Epithelial cell of esophagus (primary cell): Measurements from ENCODE around the gene SMAD7.

Experiments
- DNase-seq: peaks from one replicate; pipeline ENCODE4 v3.0.0; 2010; ENCODE audit warnings: low read depth
- H3K4me3 ChIP-seq: 2 replicates; pipeline ENCODE4 v1.5.1; 2011; ENCODE audit warnings: mild to moderate bottlenecking, low read length, control low read depth
- TF ChIP-seq, protein P1 (sequence below): IDR thresholded peaks from 2 replicates; pipeline ENCODE4 v1.5.1; 2011; ENCODE audit warnings: low read depth, mild to moderate bottlenecking, low read length, control low read depth, inconsistent platforms; ENCODE audit not compliant: insufficient read depth; ENCODE audit errors: missing control alignments

SMAD7 gene

DNA sequence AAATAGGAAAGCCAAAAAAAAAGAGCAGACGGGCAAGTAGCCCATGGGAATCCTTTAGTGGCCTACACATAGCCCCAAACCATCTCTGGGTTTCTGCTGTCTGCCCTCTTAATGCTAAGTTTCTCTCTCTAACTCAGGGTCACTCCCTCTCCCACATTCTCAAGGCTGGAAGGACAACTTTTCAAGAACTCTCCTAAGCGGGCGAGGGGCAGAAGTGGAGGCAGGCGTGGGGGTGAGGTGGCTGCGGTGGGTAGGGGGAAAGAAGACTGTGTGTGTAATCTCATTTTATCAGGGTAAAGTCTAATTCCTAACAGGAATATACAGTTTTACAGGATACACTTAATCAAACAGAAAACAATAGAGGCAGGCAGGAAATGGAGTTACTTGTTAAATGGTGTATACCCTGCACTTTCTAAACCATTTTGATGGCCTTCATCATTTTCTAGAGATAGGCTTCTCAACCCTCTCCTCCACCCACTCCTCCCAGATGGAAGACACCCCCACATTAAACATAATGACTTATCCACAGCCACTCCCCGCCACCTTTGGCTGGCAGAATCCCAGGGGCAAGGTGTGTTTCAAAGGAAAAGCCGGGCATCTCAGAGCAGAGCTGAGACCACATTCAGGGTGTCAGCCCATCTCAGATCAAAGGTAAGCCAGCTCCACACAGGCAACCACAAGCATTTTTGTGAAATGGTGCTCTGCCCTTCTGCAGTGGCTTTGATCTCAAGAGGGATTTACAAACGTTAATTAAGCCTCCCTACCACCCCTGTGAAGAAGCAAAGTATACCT, 6.8 kb downstream of the SMAD7 start:
- TF ChIP-seq, protein P1, sequence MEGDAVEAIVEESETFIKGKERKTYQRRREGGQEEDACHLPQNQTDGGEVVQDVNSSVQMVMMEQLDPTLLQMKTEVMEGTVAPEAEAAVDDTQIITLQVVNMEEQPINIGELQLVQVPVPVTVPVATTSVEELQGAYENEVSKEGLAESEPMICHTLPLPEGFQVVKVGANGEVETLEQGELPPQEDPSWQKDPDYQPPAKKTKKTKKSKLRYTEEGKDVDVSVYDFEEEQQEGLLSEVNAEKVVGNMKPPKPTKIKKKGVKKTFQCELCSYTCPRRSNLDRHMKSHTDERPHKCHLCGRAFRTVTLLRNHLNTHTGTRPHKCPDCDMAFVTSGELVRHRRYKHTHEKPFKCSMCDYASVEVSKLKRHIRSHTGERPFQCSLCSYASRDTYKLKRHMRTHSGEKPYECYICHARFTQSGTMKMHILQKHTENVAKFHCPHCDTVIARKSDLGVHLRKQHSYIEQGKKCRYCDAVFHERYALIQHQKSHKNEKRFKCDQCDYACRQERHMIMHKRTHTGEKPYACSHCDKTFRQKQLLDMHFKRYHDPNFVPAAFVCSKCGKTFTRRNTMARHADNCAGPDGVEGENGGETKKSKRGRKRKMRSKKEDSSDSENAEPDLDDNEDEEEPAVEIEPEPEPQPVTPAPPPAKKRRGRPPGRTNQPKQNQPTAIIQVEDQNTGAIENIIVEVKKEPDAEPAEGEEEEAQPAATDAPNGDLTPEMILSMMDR: no peak
- no peak overlapping the region for H3K4me3 ChIP-seq
- no peak for DNase-seq

DNA sequence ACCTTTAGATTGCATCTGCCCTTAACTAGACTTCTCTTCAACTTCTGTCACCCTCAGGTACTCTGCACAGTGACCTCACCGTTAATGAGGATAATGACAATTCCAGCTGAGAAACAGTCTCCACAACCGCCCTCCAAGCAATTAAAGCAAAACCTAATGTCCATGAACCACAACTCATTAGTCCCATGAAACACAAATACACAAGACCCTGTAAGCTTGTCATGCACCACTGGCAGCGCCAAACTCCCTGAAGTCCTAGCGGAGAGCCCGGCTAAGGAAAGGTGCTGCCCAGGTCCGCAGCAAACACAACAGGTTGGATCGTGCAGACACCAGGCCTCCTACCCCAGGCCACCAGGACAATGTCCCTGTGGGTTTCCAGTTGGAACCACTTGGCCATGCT, 7.4 kb downstream of the SMAD7 start:
- H3K4me3 ChIP-seq: no peak overlapping the region
- TF ChIP-seq, protein P1: no peak
- no peak for DNase-seq

DNA sequence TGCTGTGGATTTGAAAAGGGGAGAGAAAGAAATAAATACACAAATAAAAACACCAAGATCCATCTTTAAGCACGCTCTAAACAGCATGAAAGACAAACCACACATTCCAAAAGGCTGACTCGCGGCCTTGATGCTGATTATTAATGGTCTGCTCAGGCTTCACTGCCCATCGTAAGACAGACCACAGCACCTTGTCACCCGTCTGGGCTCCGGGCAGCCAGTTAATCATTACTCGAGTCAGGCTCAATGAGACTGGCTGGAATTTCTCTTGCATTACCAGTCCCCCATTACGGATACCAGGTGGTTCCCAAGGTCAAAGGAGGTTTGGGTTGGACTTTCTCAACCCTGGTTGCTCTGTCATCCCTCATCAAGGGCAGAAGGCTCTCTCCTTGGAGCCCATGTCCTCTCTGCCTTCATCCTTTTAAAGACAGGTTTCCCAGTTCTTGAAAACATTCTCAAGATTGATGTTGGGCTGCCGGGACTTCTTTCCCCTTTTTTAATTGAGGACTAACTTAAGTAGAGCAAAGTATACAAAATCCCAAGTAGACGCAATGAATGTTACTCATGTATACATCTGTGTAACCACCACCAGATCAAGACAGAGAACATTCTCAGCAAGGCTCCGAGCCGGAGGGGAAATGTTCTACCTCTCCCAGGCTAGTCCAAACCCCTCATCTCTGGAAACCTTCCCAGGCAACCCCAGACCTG, 8.1 kb downstream of the SMAD7 start:
- no peak overlapping the region for H3K4me3 ChIP-seq
- TF ChIP-seq, protein P1: no peak
- DNase-seq: peak; percentile 92

DNA sequence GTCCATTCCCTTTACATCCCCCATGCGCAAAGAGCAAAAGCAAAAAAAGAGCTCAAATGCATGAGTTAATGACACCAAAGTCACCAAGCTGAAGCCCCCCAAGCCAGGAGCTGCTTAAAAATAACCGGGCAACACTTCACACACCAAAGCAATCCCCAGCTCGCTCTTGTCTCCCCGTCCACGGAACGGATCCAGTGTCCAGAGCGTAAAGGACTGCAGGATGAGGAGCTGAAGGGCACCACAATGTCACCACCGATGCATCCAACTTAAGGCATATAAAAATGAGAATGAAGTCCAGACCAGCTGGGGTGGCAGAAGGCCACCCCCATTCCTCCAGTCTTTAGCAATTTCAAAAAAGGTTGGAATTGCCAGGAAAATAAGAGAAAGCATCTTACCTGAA, 8.7 kb downstream of the SMAD7 start:
- H3K4me3 ChIP-seq: no peak overlapping the region
- no peak for DNase-seq
- TF ChIP-seq, protein P1: no peak

DNA sequence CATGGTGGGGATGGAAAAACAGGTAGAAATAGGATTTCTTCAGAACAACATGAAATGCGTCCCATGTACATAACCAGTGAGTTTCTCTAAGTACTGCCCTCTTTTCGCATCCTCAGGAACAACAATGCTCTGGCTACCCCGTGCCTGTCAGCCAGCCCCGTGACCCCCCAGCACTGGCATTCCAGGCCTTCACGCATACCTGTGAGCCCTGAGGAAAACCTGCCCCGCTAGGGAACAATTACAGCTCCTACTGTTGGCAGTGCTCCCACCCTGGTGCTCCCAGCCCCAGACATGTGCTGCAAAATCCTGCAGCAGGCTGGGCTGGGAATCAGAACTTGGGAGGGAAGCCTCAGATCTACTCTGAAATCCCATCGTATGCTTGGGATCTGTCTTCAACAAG, 9.1 kb downstream of the SMAD7 start:
- DNase-seq: no peak
- no peak overlapping the region for H3K4me3 ChIP-seq
- TF ChIP-seq, protein P1: no peak

DNA sequence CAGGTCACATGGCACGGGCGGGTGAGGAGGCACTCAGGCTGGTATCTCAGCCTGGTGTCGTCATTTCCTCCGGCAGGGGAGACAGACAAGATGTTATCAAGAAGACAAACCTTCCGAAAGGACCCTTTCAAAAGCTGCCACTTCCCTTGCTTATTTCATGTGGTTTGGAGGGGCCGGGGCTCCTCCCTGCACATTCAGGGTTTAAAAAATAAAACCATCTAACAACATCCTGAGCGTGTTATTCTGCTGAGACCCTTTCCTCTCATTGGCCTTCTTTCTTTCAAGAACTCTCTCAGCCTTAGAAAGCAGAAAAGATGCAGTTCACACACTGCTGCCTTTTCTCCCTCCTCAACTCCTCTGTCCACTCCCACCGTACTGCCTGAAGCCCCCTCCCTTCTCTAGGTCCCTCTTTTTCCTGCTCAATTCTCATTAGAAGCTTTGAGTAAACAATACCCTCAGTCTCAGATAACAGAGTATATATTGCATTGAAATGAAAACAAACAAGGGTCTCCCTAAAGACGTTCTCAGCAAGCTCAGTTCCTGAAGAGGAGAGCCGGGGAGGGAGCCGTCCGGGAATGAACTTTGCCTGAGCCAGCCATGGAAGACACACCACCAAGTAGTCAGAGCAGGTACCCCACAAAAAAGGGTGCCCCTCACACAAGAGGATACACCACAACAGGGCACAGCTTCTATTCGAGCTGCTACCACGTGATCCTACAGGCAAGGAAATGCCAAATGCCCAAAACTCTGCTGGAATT, 9.7 kb downstream of the SMAD7 start:
- TF ChIP-seq, protein P1: no peak
- H3K4me3 ChIP-seq: no peak overlapping the region
- DNase-seq: no peak
